HG02610 (cell line): ENCODE data around the gene LETM1.

Source experiments
- ATAC-seq: cut with Tn5 transposase; IDR thresholded peaks from one replicate; pipeline ENCODE4 v1.9.1; 2021; ENCODE audit warnings: mild to moderate bottlenecking, moderate library complexity; ENCODE audit not compliant: unreplicated experiment

LETM1 gene

DNA sequence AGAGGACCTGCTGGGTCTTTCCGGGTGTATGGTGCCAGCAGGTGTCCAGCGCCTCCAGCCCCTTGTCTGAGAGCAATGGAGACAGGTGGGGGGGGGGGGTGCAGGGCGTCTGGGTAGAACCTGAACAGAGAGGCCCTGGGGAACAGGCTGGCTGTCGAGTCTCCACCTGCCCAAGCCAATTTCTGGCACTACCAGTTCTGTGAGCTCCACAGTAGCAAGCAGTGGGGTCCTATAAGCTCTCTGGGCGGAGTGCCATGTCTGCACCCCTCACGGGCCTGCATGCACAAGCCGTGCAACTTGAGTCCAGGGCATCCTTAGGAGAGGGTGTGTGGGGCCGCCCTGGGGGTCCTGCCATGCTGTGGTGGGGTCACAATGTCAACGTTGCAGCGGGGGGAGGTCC is 72.9 kb downstream of the LETM1 start:
- ATAC-seq: no peak

DNA sequence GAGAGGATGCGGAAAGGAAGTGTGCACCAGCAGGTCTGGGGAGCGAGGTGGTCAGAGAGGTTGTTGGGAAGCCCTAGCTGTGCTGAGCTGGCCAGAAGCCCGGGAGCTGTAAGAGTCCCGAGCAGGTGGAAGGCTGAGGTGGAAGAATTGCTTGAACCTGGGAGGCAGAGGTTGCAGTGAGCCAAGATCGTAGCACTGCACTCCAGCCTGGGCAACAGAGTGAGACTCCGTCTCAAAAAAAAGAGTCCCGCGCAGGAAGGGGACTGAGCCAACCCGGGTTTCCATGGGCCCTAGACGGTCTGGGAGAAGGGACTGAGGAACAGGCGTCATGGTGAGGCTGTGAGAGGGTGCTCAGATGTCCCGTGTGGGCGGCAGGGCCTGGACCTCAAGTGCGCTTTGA is 75.5 kb downstream of the LETM1 start:
- ATAC-seq: no peak

DNA sequence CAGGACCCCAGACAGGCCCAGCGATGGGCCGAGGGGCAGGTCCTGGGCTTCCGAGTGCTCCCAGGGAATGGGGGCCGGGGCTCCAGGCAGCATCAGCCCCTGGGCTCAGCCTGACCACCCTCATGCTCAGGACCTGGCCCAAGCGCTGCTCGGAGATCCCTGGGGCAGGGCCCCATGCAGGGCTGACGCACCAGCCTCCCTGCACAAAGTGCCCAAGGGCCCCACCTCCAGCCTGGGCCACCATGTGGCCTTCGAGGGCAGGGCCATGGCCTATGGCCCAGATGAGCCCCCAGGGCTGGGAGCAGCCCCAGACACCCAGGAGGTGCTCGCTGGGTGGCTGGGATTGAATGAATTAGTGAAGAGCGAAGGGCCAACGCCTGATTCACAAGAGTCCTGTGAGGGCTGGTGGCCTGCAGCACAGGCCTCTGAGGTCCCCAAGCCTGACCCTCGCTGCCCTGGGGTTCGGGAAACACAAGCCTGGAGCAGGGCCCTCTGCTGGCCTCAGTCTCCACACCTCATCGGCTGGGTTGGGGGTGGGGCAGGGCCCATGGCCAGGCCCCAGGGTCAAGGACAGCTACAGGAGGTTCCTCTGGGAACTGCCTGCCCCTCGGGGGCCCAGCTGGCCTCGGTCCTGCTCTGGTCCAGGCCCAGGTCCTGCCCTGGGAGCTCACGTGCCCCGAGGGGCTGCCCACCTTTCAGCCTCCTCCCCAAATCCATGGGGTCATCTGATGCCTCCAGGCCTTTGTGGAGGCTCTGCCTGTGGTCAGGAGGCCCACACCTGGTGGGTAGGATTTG is 76.2 kb downstream of the LETM1 start:
- no peak for ATAC-seq

DNA sequence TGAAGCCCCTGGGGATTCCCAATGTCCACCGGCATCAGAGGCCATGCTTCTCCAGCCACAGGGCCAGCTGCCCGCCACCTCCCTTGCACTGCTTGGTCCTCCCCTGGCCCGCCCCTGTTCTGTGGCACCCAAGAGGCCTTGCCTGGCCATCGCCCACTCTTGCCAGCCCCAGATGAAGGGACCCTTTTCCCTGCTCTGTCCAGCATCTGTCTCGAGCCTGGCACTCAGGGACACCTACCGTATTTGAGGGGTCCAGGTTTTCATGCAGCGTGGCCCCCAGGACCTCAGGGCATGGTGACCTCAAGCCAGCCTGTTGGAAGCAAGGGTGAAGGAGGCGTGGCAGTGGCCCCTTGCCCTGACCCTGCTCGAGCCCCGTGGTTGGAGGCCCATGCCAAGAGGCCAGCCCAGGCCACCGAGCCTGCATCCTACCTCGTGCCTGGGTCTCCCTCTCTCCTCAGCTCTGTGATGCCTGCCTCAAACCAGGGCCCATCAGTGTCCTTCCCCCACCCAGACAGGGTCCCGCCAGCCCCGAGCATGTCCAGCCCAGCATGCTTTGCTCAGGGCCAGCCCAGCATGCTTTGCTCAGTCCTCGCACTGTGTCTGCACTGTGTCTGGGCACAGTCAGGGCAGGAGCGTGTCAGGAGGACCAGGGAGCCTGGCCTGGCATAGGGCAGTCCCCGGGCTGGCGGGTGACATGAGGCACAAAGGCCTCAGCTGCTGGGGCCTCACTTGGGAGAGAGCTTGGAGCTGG is 77.1 kb downstream of the LETM1 start:
- ATAC-seq: no peak

DNA sequence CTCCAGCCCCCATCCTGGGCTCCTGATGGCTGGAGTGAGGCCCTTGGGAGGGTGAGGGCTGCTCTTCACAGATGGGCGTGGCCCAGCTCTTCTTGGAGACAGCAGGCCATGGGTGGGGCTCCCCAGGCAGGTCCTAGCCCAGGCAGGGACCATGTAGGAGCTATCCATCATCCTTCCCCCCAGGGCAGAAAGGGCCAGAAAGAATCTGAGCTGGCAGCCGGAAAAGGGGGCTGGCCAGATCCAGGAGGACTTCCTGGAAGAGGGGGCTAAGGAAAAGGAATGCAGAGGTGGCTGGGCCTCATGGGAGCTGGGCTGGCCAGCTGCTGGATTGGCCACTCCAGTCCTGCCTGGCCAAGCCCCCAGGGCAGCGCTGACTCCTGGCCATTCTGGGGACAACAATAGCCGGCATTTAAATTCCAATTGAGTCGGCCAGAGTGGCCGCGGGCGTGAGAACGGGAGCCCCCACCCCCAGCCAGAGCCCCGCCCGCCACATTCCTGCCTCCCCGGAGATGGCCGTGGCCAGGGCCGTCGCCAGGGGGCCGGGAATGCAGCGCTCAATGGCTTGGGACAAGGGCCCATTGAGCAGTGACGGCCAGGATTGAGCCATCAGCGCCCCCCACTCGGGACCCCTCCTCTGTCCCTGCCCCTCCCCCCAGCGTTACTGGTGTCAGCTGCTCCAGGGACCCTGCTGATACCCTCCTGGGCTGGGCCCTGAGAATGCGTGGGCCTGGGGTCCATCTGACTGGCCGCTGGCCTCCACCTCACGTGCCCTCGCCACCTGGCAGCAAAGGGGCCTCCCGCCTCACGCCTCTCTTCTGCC is 77.9 kb downstream of the LETM1 start:
- ATAC-seq: no peak

DNA sequence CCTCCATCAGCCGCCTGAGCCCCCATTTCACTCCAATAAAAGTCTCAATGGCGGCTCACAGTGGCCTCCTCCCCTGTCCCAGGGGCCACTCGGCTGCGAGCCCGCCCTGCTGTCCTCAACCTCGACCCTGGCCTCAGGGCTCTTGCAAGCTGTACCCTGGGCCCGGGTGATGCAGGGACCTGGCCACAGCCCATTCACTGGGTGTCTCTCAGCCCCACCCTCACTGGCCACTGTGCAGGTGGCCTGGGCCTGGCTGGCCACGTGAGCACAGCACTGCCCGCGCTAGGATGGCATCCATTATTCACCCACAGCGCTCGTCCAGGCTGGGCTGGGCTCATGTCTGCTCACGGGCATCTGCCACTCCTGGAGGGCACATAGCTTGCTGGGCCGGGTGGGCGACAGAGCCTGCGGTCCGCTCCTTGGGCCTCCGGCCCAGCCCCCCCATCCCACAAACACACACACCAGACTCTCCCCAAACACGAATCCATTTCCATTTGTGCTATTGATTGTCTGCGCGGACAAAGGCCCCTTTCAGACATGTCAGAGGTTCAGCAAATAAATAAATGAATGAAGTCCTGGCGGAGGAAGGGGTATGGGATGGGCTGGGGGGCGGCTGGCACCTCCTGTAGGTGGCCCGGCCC is 79.3 kb downstream of the LETM1 start:
- ATAC-seq: no peak

DNA sequence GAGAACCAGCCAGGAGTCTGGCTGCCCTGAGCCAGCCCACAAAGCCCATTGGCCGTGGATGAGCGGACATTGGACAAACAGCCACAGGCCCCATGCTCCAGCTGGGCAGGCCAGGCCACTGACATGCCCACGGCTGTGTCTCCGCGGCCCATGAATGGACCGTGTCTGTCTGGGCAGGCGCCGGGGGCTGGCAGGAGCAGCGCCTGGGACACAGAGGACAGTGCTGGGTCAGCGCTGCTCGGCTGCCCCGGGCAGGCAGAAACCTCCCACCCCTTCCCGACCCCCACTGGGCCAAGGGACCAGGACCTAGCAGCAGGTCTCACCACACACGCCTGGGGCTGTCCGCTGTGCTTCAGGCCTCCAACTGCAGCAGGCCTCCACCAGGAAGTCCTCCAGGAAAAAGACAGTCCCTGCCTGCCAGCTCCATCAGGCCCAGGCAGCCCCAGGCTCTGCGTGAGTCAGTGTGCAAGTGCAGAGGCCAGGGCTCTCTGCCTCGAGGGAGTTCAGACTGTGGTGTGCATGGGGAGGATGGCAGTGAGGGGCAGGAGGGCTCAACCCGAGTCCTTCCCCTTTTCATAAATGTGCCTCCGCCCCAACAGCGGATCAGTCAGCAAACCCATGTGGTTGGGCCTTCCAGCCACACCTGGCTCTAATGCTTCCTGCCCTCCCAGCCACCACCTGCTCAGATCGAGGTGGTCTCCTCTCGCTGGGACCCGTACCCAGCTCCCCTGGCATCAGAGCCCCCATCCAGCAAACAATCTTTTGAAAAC is 80.0 kb downstream of the LETM1 start:
- no peak for ATAC-seq

DNA sequence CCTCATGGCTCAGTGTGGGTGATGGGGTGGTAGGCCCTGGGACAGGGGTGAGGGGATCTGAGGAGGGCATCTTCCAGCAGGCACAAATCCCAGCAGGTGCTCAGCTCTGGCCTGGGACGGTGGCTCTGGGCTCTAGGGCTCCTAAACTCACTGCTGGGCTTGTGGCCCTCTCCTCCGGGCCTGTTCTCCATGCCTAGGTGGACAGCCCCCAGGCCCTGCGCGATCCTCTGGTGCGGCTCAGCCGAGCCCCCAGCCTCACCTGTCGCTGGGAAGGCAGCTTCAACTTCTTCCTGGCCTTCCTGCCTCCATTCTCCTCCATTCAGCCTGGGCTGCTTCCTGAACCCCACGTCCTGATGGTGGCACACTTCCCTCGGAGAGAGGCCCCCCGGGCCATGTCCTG is 82.2 kb downstream of the LETM1 start:
- no peak for ATAC-seq

DNA sequence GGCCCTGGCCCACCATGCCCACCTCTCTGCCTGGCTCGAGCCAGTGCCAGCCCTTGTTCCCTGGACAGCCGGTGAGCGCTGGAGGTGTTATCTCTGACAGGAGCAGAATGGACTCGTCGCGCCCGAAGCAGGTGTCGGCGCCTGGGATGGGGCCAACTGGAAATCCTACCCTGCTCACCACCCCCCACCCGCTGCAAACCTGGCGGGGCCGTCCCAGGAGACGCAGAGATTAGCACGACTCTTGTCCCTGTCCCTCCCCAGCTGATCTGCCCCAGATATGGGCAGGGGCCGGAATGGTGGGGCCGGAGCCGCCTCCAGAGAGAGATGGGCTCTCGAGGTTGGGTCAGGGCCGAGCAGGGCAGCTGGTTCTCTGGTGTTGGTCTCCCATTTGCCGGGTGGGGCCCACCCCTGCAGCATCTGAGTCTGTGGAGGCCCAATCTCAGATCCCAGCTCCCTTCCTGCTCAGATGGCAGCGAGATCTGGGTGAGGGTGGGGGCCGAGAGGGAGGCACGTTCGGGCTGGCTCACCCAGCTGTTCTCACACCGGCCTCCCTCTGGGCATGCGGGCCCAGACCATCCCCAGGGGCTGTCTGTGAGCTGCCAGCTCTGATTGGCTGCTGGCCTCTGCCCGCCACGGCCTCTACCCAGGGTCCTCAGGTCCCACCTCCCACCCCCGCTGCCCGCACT is 83.0 kb downstream of the LETM1 start:
- no peak for ATAC-seq

DNA sequence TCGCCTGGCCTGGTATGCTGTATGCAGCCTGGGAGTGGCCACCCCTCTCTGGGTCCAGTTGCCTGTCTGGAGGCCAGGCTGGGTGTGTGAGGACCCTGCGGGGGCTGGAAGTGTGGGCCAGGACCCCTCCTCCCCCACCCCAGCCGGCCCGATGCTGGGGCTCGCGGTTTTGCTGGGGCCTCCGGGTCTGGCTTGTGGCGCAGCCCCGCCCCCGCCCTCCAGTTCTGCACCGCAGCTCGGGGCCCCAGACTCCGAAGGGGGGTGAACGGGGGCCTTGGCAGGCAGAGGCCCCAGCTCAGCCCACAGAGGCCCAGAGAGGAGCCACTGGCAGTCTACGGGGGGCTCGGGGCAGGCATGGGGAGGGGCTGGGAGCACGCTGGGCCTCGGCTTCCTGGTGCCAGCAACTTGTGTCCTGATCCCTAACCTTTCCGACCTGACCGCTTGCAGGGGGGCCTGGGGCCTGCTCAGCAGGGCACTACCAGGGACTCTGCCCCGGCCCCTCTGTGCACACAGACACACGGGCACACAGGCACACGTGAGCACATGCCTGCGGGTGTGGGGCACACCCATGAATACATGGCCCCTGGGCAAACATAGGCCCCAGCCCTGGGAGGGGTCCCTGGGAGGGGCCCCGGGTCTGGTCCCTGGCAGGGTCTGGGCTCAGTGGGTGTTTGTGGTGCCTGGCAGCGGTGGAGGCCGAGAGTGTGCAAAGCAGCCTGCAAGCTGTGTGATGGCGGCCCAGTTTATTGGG is 84.2 kb downstream of the LETM1 start:
- no peak for ATAC-seq

DNA sequence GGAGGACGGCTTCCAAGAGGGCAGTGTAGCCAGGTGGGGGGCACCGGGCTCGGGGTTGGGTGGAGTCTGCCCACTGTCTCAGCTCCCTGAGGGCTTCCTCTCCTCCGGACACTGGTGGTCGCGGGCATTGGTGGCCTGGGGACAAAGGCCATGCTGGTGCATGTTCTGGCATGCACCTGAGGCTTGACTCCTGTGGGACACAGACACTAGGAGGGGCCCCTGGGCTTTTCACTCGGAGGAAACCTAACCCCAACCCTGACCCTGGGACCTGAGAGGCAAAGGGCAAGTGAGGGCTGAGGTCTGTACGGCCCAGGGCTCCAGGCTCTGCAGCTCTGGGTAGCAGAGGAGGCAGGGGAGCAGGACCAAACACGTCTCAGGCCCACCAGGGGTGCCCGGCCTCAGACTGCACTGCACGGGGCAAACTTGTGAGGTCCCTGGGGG is 85.1 kb downstream of the LETM1 start:
- no peak for ATAC-seq

DNA sequence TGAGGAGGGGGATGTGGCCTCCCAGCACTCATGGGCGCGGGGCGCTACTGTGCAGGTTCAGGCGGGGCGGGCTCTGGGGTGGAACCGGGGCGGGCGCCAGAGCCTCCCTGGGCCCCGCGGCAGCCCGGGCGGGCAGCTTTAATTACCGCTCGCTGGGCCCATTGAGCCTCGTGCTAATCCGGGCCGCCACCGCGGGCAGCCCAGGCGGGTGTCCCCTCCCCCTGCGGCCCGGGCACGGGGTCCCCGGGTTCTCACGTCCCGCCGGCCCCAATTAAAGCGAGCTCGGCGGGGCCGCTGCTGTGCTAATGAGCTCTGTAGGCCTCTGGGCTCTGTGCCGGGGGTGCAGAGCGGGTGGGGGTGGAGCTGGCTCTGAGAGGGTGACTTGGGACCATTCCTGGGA is 85.7 kb downstream of the LETM1 start:
- no peak for ATAC-seq

DNA sequence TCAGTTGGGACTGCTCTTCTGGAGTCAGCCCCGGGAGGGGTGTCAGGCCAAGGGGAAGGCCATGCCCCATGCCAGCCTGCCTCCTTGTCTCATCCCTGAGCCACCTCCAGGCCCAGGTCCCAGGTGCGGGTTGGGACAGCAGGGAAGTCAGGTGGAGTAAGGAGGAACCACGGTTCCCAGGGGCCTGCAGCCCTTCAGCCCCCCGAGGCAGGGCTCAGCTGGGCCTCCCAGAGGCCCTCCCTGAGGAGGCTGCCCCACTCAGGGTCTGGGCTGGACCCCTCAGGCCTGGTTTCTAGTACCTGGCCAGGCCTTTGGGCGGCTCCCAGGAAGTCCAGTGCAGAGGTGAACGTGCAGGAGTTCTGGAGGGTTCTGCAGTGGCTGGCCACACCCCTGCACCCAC is 86.3 kb downstream of the LETM1 start:
- ATAC-seq: no peak

DNA sequence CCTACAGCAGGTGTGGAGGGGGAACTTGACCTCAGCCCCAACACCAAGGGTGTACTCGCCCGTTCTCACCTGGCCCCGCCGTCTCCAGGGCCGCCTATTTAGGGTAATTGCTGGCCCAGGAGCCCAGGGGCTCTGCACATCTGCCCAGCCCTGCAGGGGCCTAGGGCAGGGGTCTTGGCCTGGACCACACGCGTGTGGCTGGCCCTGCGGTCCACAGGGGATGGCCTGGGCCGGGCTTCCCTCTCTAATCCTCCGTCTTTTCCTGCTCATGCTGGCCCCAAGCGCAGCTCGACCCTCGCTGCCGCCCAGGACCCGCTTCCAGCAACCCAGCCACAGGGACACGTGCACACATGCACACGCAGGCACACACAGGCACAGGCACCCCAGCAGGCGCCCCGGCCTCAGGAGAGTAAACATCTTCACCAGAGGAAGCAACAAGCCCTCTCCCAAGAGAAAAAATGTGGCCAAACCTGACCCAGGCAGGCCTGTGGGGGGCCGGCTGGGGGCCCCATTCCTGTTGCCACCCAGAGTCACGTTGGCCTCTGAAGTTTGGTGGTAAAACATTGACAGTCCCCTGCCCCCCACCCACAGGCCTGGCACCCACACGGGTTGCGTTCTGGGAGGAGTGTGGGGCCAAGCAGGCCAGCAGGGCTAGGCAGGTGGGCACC is 87.5 kb downstream of the LETM1 start:
- ATAC-seq: no peak

DNA sequence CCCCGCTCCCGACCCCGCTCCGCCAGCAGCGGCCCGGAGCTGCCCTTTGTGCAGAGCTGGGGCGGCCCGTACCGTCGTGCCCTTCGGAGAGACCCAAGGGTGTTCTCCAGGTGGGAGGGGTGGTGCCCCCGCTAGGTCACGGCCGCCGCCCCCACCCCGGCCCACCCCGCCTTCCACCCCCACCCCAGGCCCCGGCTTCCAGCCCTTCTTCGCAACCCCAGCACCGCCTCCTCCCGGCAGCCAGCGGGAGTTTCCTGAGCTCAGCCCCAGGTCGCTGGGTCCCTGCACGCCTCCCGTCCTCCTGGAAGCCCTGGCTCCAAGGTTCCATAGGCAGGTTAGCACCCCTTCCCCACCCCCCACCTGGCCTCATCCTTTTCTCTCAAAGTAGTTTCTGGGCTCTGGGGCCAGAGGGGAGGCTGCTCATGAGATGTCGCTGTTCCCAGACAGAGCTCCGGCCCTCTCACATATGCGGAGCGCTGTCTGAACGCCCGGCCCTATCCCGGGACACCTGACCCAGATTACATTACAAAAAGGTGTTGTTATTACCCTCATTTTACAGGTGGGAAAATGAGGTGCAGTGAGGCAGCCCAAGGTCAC is 88.1 kb downstream of the LETM1 start:
- ATAC-seq: no peak

DNA sequence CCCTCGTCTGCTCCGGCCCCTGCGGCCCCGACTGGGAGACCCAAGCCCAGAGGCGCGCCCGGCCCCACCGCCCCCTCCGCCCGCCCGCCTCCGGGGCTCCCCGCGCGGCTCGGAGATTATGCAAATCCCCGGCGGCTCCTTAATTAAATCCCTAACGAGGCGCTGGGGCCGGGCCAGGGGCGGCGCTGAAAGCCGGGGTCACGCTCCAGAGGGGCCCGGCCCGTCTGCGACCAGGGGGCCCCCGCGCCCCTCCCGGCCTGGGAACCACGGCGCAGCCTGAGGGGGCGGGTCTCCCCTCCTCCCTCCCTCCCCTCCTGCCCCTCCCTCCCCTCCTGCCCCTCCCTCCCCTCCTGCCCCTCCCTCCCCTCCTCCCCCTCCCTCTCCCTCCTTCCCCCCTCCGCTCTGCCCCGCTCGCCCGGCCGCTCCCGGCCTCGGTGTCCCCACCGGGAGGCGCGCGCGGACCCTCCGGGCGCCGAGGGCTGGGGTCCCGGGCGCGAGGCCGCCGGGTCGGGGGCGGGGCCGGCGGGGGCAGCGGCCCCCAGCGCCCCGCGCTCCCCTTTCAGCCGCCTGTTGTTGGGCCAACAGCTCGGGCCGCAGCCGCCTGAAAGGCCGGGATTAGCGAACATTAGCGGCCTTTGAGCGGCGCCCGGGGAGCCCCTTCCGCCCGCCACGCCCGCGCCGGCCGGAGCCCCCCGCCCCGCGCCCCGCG is 88.7 kb downstream of the LETM1 start:
- ATAC-seq: no peak
